Activated CD8-positive, alpha-beta memory T cell treated with anti-CD3 and anti-CD28 coated beads for 1 hour (primary cell): Measurements from ENCODE around the gene RAB31.

ENCODE experiments used
- DNase-seq, 2 donors: peaks; one replicate each; pipeline ENCODE4 v3.0.0-alpha.2; 2020; ENCODE audit warnings: low read depth in 1 of 2; ENCODE audit errors: extremely low read depth in 1 of 2

The RAB31 gene

DNA sequence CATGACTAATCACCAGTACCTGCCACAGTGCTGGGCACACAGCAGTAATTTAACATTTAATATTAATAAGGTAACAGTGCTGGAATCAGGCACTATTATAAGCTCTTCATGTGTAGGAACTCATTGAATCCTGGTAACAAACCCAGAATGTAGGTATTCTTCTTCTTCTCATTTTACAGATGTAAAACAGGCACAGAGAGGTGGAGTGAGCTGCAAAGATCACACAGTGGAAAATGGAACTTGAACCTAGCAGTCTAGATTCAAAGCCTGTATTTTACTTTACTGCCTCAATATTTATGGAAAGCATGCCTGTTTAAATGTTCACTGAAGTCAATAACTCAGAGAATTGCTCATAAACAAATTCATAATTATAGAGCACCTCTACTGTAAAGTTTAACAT is 202.0 kb downstream of the RAB31 start:
- no peak for DNase-seq

GRCh38 chr18:9910661-9911060 is 202.6 kb downstream of the RAB31 start:
- no peak for DNase-seq

DNA sequence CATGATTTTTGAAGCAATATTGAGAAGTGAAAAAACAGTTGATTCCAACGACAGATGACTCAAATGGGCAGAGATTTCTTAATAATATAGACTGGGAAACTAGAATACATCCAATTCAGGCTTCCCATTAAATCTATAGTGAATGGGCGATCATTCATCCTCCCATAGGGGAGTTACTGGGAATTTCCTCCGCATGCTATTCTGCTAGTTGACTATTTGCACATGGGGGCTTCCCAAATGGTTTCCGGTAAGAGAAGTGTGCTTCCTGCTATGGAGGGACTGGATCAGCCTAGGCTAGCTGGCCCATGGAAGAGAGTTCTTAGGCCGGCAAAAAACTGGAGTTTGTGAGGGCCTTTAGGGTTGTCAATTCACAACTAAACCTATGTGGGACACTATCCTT is 203.1 kb downstream of the RAB31 start:
- DNase-seq = no peak
